Breast epithelium (tissue), 3 donors: ENCODE results near the gene NPEPPS.

ENCODE experiments used
- CTCF ChIP-seq, 3 donors: fragments of 450-650 bp; IDR thresholded peaks; one replicate each; pipeline ENCODE4 v1.5.1; 2016 to 2017; ENCODE audit warnings: antibody characterized with exemption in 3 of 3, mild to moderate bottlenecking in 3 of 3, moderate library complexity in 3 of 3
- POLR2A ChIP-seq: fragments of 450-650 bp; IDR thresholded peaks from one replicate; pipeline ENCODE4 v1.6.1; 2016; ENCODE audit warnings: antibody characterized with exemption, mild to moderate bottlenecking, moderate library complexity

- no peak for TF ChIP-seq POLR2A
- TF ChIP-seq CTCF (IDR thresholded peaks at IDR 0.05): no peak
Measured at GRCh38 chr17:47670064-47670463, 139.2 kb downstream of the NPEPPS start.
